ENCODE results near the gene ZFYVE28.

- TF ChIP-seq CTCF (IDR thresholded peaks at IDR 0.05; ENCODE audit: insufficient read depth, low read length, poor library complexity, severe bottlenecking) (no peak), EZH2phosphoT487 (conservative IDR thresholded peaks at IDR 0.05; ENCODE audit: low read length) (no peak)
Observed at GRCh38 chr4:2408976-2409375, 9.5 kb downstream of the ZFYVE28 start.

Data from SU-DHL-6 (cell line).